ENCODE data around the gene LIPF.
"Not testable (repeated sequence)": the region's sequence is repeated elsewhere in the genome, so short reads cannot be mapped to it uniquely, and the experiment has no call there.

Gene LIPF

GRCh38 chr10:88664142-88664541, at the start of gene LIPF:
TSS of gene LIPF (plus strand) at chr10:88664442. CDS start at chr10:88667298, 2,856 bp downstream.
- DNase-seq = no peak

- no peak for DNase-seq
Measured at GRCh38 chr10:88616250-88616977, 47.8 kb upstream of the LIPF start.

GRCh38 chr10:88617772-88618300, 46.4 kb upstream of the LIPF start:
- no peak for DNase-seq

GRCh38 chr10:88618496-88618895, 45.7 kb upstream of the LIPF start:
- DNase-seq = no peak

- DNase-seq = no peak
Measured at GRCh38 chr10:88620441-88620840, 43.8 kb upstream of the LIPF start.

- DNase-seq = no peak
Measured at GRCh38 chr10:88623835-88624234, 40.4 kb upstream of the LIPF start.

GRCh38 chr10:88624840-88625239, 39.4 kb upstream of the LIPF start:
- DNase-seq = no peak

GRCh38 chr10:88640186-88640585, 24.1 kb upstream of the LIPF start:
- DNase-seq = no peak

GRCh38 chr10:88642209-88642608, 22.0 kb upstream of the LIPF start:
- no peak for DNase-seq

GRCh38 chr10:88642963-88643362, 21.3 kb upstream of the LIPF start:
- DNase-seq = no peak

GRCh38 chr10:88647061-88647615, 17.1 kb upstream of the LIPF start:
- DNase-seq = no peak

- no peak for DNase-seq
Measured at GRCh38 chr10:88651101-88651551, 13.1 kb upstream of the LIPF start.

GRCh38 chr10:88652616-88653015, 11.6 kb upstream of the LIPF start:
- DNase-seq = no peak

GRCh38 chr10:88657901-88658300, 6.3 kb upstream of the LIPF start:
- DNase-seq = no peak

GRCh38 chr10:88659725-88660597, 4.3 kb upstream of the LIPF start:
- no peak for DNase-seq

- no peak for DNase-seq
Measured at GRCh38 chr10:88660598-88660884, 3.7 kb upstream of the LIPF start.

GRCh38 chr10:88661018-88661417, 3.2 kb upstream of the LIPF start:
- no peak for DNase-seq

- no peak for DNase-seq
Measured at GRCh38 chr10:88661577-88661976, 2.7 kb upstream of the LIPF start.

- DNase-seq = not testable (repeated sequence)
Measured at GRCh38 chr10:88663153-88663552, 1.1 kb upstream of the LIPF start.

- DNase-seq = no peak
Measured at GRCh38 chr10:88668465-88668864, 4.2 kb downstream of the LIPF start.

- DNase-seq = no peak
Measured at GRCh38 chr10:88670497-88670896, 6.3 kb downstream of the LIPF start.

GRCh38 chr10:88672041-88672440, 7.8 kb downstream of the LIPF start:
- no peak for DNase-seq

- no peak for DNase-seq
Measured at GRCh38 chr10:88676283-88677060, 12.2 kb downstream of the LIPF start.
